NCI-H1436 treated with DMSO at 0.1 percent for 48 hours (cell line): ENCODE measurements around the gene SULT2B1.
"Not testable (repeated sequence)": the region's sequence is repeated elsewhere in the genome, so short reads cannot be mapped to it uniquely, and the experiment has no call there.

Experiments used
- DNase-seq: peaks from one replicate; lab custom pipeline; 2025; lab: John Stamatoyannopoulos, UW

The SULT2B1 gene

GRCh38 chr19:48618916-48619691 lies 67.1 kb downstream of the SULT2B1 start, which contains the start of the genes RPL18 and SPHK2:
TSS of gene RPL18 (minus strand) at chr19:48619178. CDS start at chr19:48619143, 35 bp downstream.
TSS of gene SPHK2 (plus strand) at chr19:48619506. CDS start at chr19:48620515, 1,009 bp downstream.
- DNase-seq = peak; percentile 99

DNA sequence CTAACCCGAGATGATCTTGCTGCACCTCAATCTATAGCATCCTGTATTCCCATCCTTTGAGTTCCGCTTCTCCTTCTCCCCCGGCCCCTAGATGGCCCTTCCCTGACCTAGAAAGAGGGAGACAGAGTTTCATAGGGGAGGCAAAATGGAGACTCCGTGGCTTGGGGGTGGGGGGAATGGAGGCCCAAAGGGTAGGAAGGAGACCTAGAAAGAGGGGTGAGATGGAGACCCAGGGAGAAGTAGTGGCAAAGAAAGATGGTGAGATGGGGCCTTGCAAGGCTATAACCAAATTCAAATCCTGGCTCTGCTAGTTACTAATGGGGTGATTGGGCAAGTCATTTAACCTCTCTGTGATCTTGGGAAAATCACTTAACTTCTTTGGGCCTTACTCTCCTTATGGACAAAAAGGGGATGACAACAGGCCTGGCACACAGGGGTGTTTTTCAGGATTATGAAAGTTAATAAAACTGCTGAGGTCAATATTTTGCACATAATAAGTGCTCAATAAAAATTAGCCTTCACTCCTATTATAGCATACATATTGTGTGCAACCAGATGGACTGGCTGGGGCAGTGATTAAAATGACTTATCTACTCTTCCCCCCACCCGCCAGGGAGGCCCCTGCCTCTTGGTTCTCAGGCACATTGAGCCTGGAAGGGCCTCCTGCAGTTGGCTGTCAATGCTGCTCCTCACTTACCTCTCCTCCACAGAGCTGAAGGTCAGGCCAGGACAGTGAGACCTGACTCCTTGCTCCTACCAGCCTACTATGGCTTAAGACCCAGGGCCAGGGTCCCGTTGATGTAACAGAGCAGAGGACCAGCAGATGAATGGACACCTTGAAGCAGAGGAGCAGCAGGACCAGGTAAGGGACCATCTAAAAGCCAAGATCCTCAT lies 68.0 kb downstream of the SULT2B1 start:
- no peak for DNase-seq

- DNase-seq = no peak
Measured at GRCh38 chr19:48623556-48624066, 71.6 kb downstream of the SULT2B1 start.

DNA sequence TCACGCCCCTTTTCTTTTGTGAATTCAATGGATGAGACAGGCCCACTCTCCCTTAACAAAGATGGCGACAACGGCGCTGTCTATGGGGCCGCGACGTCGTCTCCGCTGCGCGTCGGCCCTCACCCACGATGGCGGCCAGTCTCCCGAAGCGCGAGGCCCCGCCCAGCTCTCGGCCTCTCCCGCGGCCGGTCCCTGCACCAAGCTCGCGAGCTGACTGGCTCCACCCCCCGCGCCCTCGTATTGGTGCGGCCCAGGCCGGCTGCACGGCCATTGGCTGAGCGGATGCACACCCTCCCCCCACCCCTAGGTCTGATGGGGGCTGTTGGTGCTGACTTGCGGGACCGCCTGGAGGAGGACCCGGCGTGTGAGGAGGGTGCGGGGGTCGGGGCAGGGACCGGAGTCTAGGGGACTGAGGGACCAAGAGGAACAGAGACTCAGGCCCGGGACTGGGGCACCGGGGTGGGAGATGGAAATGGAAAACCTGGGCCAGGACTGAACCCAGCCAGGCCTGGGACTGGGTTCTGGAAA lies 72.2 kb downstream of the SULT2B1 start:
- peak; percentile 98 for DNase-seq

GRCh38 chr19:48624791-48625723 lies 73.1 kb downstream of the SULT2B1 start:
- no peak for DNase-seq

- DNase-seq = no peak
Measured at GRCh38 chr19:48625891-48626327, 73.9 kb downstream of the SULT2B1 start.

- DNase-seq = no peak
Measured at GRCh38 chr19:48627201-48627864, 75.4 kb downstream of the SULT2B1 start.

DNA sequence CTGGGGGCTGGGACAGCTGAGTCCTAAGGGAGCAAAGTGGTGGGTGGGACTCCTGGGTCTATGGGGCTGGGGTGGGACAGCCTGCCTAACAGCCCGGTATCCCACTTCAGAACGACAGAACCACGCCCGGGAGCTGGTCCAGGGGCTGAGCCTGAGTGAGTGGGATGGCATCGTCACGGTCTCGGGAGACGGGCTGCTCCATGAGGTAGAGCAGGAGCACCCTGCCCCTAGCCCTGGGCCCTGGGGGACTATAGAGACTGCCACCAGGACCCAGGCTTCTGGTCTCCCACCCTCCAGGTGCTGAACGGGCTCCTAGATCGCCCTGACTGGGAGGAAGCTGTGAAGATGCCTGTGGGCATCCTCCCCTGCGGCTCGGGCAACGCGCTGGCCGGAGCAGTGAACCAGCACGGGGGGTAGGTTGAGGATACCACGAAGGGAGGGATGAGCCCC lies 75.9 kb downstream of the SULT2B1 start:
- DNase-seq = no peak

- DNase-seq = no peak
Measured at GRCh38 chr19:48628486-48629296, 76.7 kb downstream of the SULT2B1 start.

DNA sequence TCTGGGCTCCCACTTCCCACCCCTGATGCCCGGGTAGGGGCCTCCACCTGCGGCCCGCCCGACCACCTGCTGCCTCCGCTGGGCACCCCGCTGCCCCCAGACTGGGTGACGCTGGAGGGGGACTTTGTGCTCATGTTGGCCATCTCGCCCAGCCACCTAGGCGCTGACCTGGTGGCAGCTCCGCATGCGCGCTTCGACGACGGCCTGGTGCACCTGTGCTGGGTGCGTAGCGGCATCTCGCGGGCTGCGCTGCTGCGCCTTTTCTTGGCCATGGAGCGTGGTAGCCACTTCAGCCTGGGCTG lies 77.3 kb downstream of the SULT2B1 start:
- no peak for DNase-seq

GRCh38 chr19:48629599-48630295 lies 77.8 kb downstream of the SULT2B1 start:
- no peak for DNase-seq

GRCh38 chr19:48630296-48631063 lies 78.5 kb downstream of the SULT2B1 start:
- no peak for DNase-seq

- no peak for DNase-seq
Measured at GRCh38 chr19:48631225-48631624, 79.3 kb downstream of the SULT2B1 start.

DNA sequence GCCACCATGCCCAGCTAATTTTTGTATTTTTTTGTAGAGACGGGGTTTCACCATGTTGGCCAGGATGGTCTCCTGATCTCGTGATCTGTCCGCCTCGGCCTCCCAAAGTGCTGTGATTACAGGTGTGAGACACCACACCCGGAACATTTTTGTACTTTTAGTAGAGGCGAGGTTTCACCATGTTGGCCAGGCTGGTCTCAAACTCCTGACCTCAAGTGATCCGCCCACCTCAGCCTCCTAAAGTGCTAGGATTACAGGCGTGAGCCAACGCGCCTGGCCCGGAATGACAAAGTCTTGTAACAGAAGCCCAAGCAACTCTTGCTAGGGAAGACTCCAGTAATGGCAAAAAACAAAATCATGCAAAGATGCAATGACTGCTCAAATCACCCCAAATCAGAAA lies 80.3 kb downstream of the SULT2B1 start:
- DNase-seq = not testable (repeated sequence)

DNA sequence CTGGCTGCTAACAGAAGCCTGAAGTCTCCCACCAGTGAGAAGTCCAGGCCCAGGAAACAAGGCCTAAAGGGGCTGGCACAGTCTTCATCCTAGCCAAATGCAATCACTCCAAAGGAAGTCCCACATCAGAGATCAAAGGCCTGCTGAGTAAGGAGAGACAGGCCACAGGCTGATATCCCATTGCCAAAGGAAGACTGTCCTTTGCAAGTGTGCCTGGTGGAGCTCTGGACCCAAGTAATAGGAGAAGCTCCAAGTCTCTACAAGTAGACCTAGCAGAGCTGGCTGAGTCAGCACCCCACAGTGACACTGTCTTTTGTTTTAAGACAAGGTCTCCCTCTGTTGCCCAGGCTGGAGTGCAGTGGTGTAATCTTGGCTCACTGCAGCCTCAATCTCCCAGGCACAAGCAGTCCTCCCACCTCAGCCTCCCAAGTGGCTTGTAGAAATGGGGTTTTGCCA lies 80.7 kb downstream of the SULT2B1 start:
- DNase-seq = no peak

- DNase-seq = no peak
Measured at GRCh38 chr19:48633148-48634035, 81.4 kb downstream of the SULT2B1 start.

- DNase-seq = no peak
Measured at GRCh38 chr19:48634036-48634342, 82.0 kb downstream of the SULT2B1 start.
